Measurements from ENCODE around the gene HS6ST1.

The HS6ST1 gene

GRCh38 chr2:128354161-128354560 is 35.5 kb upstream of the HS6ST1 start:
- TF ChIP-seq, protein P1, sequence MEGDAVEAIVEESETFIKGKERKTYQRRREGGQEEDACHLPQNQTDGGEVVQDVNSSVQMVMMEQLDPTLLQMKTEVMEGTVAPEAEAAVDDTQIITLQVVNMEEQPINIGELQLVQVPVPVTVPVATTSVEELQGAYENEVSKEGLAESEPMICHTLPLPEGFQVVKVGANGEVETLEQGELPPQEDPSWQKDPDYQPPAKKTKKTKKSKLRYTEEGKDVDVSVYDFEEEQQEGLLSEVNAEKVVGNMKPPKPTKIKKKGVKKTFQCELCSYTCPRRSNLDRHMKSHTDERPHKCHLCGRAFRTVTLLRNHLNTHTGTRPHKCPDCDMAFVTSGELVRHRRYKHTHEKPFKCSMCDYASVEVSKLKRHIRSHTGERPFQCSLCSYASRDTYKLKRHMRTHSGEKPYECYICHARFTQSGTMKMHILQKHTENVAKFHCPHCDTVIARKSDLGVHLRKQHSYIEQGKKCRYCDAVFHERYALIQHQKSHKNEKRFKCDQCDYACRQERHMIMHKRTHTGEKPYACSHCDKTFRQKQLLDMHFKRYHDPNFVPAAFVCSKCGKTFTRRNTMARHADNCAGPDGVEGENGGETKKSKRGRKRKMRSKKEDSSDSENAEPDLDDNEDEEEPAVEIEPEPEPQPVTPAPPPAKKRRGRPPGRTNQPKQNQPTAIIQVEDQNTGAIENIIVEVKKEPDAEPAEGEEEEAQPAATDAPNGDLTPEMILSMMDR (conservative IDR thresholded peaks at IDR 0.05; ENCODE audit: low read depth, low read length), result no peak
- H3K9ac ChIP-seq, result no peak overlapping the region
- no peaks in the 10 kb centered on the region for H3K36me3 ChIP-seq (ENCODE audit: insufficient read depth)
- no peaks in the 10 kb centered on the region for H3K4me1 ChIP-seq (ENCODE audit: low read depth, poor library complexity, severe bottlenecking)
- no peak overlapping the region for H2AFZ ChIP-seq (ENCODE audit: low read depth)
- H3K4me2 ChIP-seq, result no peak overlapping the region
- no peaks in the 10 kb centered on the region for H4K20me1 ChIP-seq (ENCODE audit: insufficient read depth)
- no peaks in the 10 kb centered on the region for H3K27me3 ChIP-seq (ENCODE audit: insufficient read depth, low read depth)
- H3K4me3 ChIP-seq (IDR thresholded peaks at IDR 0.05; ENCODE audit: insufficient read depth, low read depth, low read length), result no peak overlapping the region
- H3K27ac ChIP-seq, result no peak overlapping the region
- H3K79me2 ChIP-seq (ENCODE audit: insufficient read depth, low read depth), result no peaks in the 10 kb centered on the region

DNA sequence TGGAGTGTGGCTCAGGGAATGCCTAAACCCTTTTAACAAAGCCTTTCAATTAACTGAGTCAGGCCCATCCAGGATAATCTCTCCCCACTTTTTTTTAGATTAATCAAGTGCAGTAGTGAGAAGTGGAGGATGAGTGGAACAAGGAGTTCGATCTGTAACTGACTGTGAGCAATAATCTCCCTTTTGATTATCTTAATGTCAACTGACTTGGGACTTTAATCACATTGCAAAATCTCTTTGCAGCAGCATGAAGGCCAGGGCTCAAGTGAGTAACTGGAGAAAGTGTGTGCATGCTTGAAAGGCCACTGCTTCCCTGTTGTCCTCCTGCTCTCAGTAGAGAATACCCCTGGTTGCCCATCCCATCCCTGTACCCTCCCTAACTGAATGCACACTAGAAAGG is 32.1 kb upstream of the HS6ST1 start:
- H3K9ac ChIP-seq, result no peak overlapping the region
- H3K27ac ChIP-seq, result no peak overlapping the region
- TF ChIP-seq, protein P1 (conservative IDR thresholded peaks at IDR 0.05; ENCODE audit: low read depth, low read length), result no peak
- no peak overlapping the region for H3K4me2 ChIP-seq
- H3K79me2 ChIP-seq (ENCODE audit: insufficient read depth, low read depth), result no peaks in the 10 kb centered on the region
- H3K4me3 ChIP-seq (IDR thresholded peaks at IDR 0.05; ENCODE audit: insufficient read depth, low read depth, low read length), result no peak overlapping the region
- H3K36me3 ChIP-seq (ENCODE audit: insufficient read depth), result no peaks in the 10 kb centered on the region
- H3K4me1 ChIP-seq (ENCODE audit: low read depth, poor library complexity, severe bottlenecking), result no peaks in the 10 kb centered on the region
- H3K27me3 ChIP-seq (ENCODE audit: insufficient read depth, low read depth), result no peaks in the 10 kb centered on the region
- no peaks in the 10 kb centered on the region for H4K20me1 ChIP-seq (ENCODE audit: insufficient read depth)
- H2AFZ ChIP-seq (ENCODE audit: low read depth), result no peak overlapping the region

- Histone ChIP-seq H2AFZ (ENCODE audit: low read depth) (no peak overlapping the region), H3K27ac (no peak overlapping the region)
Measured at GRCh38 chr2:128348701-128349100, 30.0 kb upstream of the HS6ST1 start.

GRCh38 chr2:128347701-128348539 is 29.3 kb upstream of the HS6ST1 start:
- no peaks in the 10 kb centered on the region for H3K36me3 ChIP-seq (ENCODE audit: insufficient read depth)
- H3K27ac ChIP-seq, result no peak overlapping the region
- no peak overlapping the region for H3K9ac ChIP-seq
- no peaks in the 10 kb centered on the region for H3K4me1 ChIP-seq (ENCODE audit: low read depth, poor library complexity, severe bottlenecking)
- no peak overlapping the region for H3K4me2 ChIP-seq
- H3K4me3 ChIP-seq (IDR thresholded peaks at IDR 0.05; ENCODE audit: insufficient read depth, low read depth, low read length), result no peak overlapping the region
- no peaks in the 10 kb centered on the region for H3K79me2 ChIP-seq (ENCODE audit: insufficient read depth, low read depth)
- no peaks in the 10 kb centered on the region for H4K20me1 ChIP-seq (ENCODE audit: insufficient read depth)
- H3K27me3 ChIP-seq (ENCODE audit: insufficient read depth, low read depth), result no peaks in the 10 kb centered on the region
- TF ChIP-seq, protein P1 (conservative IDR thresholded peaks at IDR 0.05; ENCODE audit: low read depth, low read length), result no peak
- H2AFZ ChIP-seq (ENCODE audit: low read depth), result no peak overlapping the region

More at GRCh38 chr2:128348701-128349100, 30.0 kb upstream of the HS6ST1 start:
- H3K36me3 ChIP-seq (ENCODE audit: insufficient read depth), result no peaks in the 10 kb centered on the region
- no peaks in the 10 kb centered on the region for H3K27me3 ChIP-seq (ENCODE audit: insufficient read depth, low read depth)
- H3K9ac ChIP-seq, result no peak overlapping the region
- H3K4me1 ChIP-seq (ENCODE audit: low read depth, poor library complexity, severe bottlenecking), result no peaks in the 10 kb centered on the region
- H4K20me1 ChIP-seq (ENCODE audit: insufficient read depth), result no peaks in the 10 kb centered on the region
- H3K4me2 ChIP-seq, result no peak overlapping the region
- TF ChIP-seq, protein P1 (conservative IDR thresholded peaks at IDR 0.05; ENCODE audit: low read depth, low read length), result no peak
- H3K4me3 ChIP-seq (IDR thresholded peaks at IDR 0.05; ENCODE audit: insufficient read depth, low read depth, low read length), result no peak overlapping the region
- no peaks in the 10 kb centered on the region for H3K79me2 ChIP-seq (ENCODE audit: insufficient read depth, low read depth)
